Measurements from ENCODE around the gene SLC17A1.

SLC17A1 gene

DNA sequence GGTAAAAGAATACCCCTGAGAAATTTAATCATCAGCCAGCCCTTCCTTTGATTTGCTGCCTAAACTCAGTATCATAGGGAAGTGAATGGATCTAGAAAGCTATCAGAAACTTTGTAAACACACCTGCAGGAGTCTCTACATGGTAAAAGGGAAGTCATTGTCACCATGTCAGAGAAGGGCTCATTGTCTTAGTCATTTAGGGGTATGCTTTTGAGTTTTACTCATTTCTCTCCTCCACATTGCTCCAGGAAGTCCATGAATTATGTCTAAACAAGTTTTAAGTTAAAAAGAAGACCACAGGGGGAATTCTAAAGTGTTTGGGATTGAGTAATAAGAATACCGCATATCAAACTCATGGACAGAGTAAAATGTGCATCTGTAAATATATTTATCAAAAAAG is 2.5 kb downstream of the SLC17A1 start:
- H3K27me3 ChIP-seq (ENCODE audit: control insufficient read depth in 1 of 2, insufficient read depth in 2 of 2, low read length in 2 of 2), result no peaks in the 10 kb centered on the region
- H3K9ac ChIP-seq (ENCODE audit: low read length), result no peak overlapping the region
- no peak overlapping the region for H3K27ac ChIP-seq (ENCODE audit: low read depth, low read length)
- H3K4me3 ChIP-seq (ENCODE audit: low read depth in 1 of 2, low read length in 2 of 2), result no peak overlapping the region
- no peaks in the 10 kb centered on the region for H3K36me3 ChIP-seq (ENCODE audit: insufficient read depth, low read length)
- no peaks in the 10 kb centered on the region for H3K4me1 ChIP-seq (ENCODE audit: insufficient read depth, low read length)
- H3K9me3 ChIP-seq (ENCODE audit: low read length), result no peaks in the 10 kb centered on the region

GRCh38 chr6:25821341-25821740 is 10.5 kb downstream of the SLC17A1 start:
- H3K36me3 ChIP-seq (ENCODE audit: insufficient read depth, low read length), result no peaks in the 10 kb centered on the region
- no peaks in the 10 kb centered on the region for H3K27me3 ChIP-seq (ENCODE audit: control insufficient read depth in 1 of 2, insufficient read depth in 2 of 2, low read length in 2 of 2)
- H3K27ac ChIP-seq (ENCODE audit: low read depth, low read length), result no peak overlapping the region
- H3K4me1 ChIP-seq (ENCODE audit: insufficient read depth, low read length), result no peaks in the 10 kb centered on the region
- no peaks in the 10 kb centered on the region for H3K9me3 ChIP-seq (ENCODE audit: low read length)
- H3K9ac ChIP-seq (ENCODE audit: low read length), result no peak overlapping the region
- no peak overlapping the region for H3K4me3 ChIP-seq (ENCODE audit: low read depth in 1 of 2, low read length in 2 of 2)

- no peak overlapping the region for H3K27ac ChIP-seq (ENCODE audit: low read depth, low read length)
- H3K4me1 ChIP-seq (ENCODE audit: insufficient read depth, low read length), result no peaks in the 10 kb centered on the region
- no peak overlapping the region for H3K4me3 ChIP-seq (ENCODE audit: low read depth in 1 of 2, low read length in 2 of 2)
- H3K27me3 ChIP-seq (ENCODE audit: control insufficient read depth in 1 of 2, insufficient read depth in 2 of 2, low read length in 2 of 2), result no peaks in the 10 kb centered on the region
- H3K9ac ChIP-seq (ENCODE audit: low read length), result no peak overlapping the region
- no peaks in the 10 kb centered on the region for H3K9me3 ChIP-seq (ENCODE audit: low read length)
- no peaks in the 10 kb centered on the region for H3K36me3 ChIP-seq (ENCODE audit: insufficient read depth, low read length)
These were observed 15.6 kb downstream of the SLC17A1 start for GRCh38 chr6:25816252-25816651.

- H3K4me1 ChIP-seq (ENCODE audit: insufficient read depth, low read length), result no peaks in the 10 kb centered on the region
- H3K27me3 ChIP-seq (ENCODE audit: control insufficient read depth in 1 of 2, insufficient read depth in 2 of 2, low read length in 2 of 2), result no peaks in the 10 kb centered on the region
- H3K36me3 ChIP-seq (ENCODE audit: insufficient read depth, low read length), result no peaks in the 10 kb centered on the region
- no peak overlapping the region for H3K9ac ChIP-seq (ENCODE audit: low read length)
- H3K4me3 ChIP-seq (ENCODE audit: low read depth in 1 of 2, low read length in 2 of 2), result no peak overlapping the region
- H3K9me3 ChIP-seq (ENCODE audit: low read length), result no peaks in the 10 kb centered on the region
- no peak overlapping the region for H3K27ac ChIP-seq (ENCODE audit: low read depth, low read length)
These were observed 16.7 kb downstream of the SLC17A1 start for GRCh38 chr6:25815194-25815593.

GRCh38 chr6:25804804-25805203 is 27.0 kb downstream of the SLC17A1 start:
- no peaks in the 10 kb centered on the region for H3K36me3 ChIP-seq (ENCODE audit: insufficient read depth, low read length)
- no peaks in the 10 kb centered on the region for H3K27me3 ChIP-seq (ENCODE audit: control insufficient read depth in 1 of 2, insufficient read depth in 2 of 2, low read length in 2 of 2)
- no peak overlapping the region for H3K27ac ChIP-seq (ENCODE audit: low read depth, low read length)
- H3K4me1 ChIP-seq (ENCODE audit: insufficient read depth, low read length), result no peaks in the 10 kb centered on the region
- no peak overlapping the region for H3K4me3 ChIP-seq (ENCODE audit: low read depth in 1 of 2, low read length in 2 of 2)
- H3K9me3 ChIP-seq (ENCODE audit: low read length), result no peaks in the 10 kb centered on the region
- H3K9ac ChIP-seq (ENCODE audit: low read length), result no peak overlapping the region

DNA sequence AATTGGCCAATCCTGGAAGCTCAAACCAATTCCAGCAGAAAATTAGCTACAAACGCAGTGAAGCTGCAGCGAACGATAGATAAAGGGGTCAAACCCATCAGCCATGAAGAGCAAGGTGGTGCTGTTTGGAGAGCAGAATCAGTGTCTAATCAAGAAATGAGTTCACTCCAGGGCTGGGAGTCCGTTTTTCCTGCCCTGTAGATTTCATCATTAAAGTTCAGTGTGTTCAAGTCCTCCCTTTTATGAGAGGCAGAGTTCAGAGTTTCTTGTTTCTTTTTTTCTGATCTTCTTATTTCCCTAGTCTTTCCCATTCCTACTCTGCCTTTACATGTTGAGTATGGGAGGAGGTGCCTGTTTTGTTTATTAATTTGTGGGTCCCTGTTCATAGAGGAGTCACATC is 30.4 kb downstream of the SLC17A1 start:
- Histone ChIP-seq H3K27me3 (ENCODE audit: control insufficient read depth in 1 of 2, insufficient read depth in 2 of 2, low read length in 2 of 2) (no peaks in the 10 kb centered on the region), H3K9me3 (ENCODE audit: low read length) (no peaks in the 10 kb centered on the region), H3K4me3 (ENCODE audit: low read depth in 1 of 2, low read length in 2 of 2) (no peak overlapping the region), H3K4me1 (ENCODE audit: insufficient read depth, low read length) (no peaks in the 10 kb centered on the region), H3K27ac (ENCODE audit: low read depth, low read length) (no peak overlapping the region), H3K9ac (ENCODE audit: low read length) (no peak overlapping the region), H3K36me3 (ENCODE audit: insufficient read depth, low read length) (no peaks in the 10 kb centered on the region)

GRCh38 chr6:25794784-25795183 is 37.1 kb downstream of the SLC17A1 start:
- Histone ChIP-seq H3K27me3 (ENCODE audit: control insufficient read depth in 1 of 2, insufficient read depth in 2 of 2, low read length in 2 of 2) (no peaks in the 10 kb centered on the region), H3K27ac (ENCODE audit: low read depth, low read length) (no peak overlapping the region), H3K36me3 (ENCODE audit: insufficient read depth, low read length) (no peaks in the 10 kb centered on the region), H3K4me1 (ENCODE audit: insufficient read depth, low read length) (no peaks in the 10 kb centered on the region), H3K9me3 (ENCODE audit: low read length) (no peaks in the 10 kb centered on the region), H3K9ac (ENCODE audit: low read length) (no peak overlapping the region), H3K4me3 (ENCODE audit: low read depth in 1 of 2, low read length in 2 of 2) (no peak overlapping the region)

- Histone ChIP-seq H3K27ac (ENCODE audit: low read depth, low read length) (no peak overlapping the region), H3K9ac (ENCODE audit: low read length) (no peak overlapping the region), H3K9me3 (ENCODE audit: low read length) (no peaks in the 10 kb centered on the region), H3K4me3 (ENCODE audit: low read depth in 1 of 2, low read length in 2 of 2) (no peak overlapping the region), H3K4me1 (ENCODE audit: insufficient read depth, low read length) (no peaks in the 10 kb centered on the region), H3K36me3 (ENCODE audit: insufficient read depth, low read length) (no peaks in the 10 kb centered on the region), H3K27me3 (ENCODE audit: control insufficient read depth in 1 of 2, insufficient read depth in 2 of 2, low read length in 2 of 2) (no peaks in the 10 kb centered on the region)
These were observed 37.9 kb downstream of the SLC17A1 start for GRCh38 chr6:25793970-25794369.

GRCh38 chr6:25792016-25792415 is 39.8 kb downstream of the SLC17A1 start:
- Histone ChIP-seq H3K9me3 (ENCODE audit: low read length) (no peaks in the 10 kb centered on the region), H3K27ac (ENCODE audit: low read depth, low read length) (no peak overlapping the region), H3K27me3 (ENCODE audit: control insufficient read depth in 1 of 2, insufficient read depth in 2 of 2, low read length in 2 of 2) (no peaks in the 10 kb centered on the region), H3K36me3 (ENCODE audit: insufficient read depth, low read length) (no peaks in the 10 kb centered on the region), H3K4me3 (ENCODE audit: low read depth in 1 of 2, low read length in 2 of 2) (no peak overlapping the region), H3K9ac (ENCODE audit: low read length) (no peak overlapping the region), H3K4me1 (ENCODE audit: insufficient read depth, low read length) (no peaks in the 10 kb centered on the region)

DNA sequence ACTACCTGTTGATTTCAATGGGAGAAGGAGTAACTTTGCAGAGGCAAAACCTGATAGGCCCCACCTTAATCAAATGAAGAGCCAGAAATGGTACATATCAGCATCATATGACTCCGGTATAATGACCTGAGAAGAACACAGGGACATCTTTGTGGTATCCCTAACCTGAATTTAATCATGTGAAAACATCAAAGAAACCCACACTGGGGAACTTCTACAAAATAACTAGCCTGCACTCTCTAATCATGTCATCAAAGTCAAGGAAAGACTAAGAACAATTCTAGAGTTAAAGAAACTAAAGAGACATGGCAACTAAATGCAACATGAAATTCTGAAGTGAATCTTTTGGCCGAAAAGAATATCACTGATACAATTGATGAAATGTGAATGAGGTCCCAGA is 42.4 kb downstream of the SLC17A1 start:
- H3K9me3 ChIP-seq (ENCODE audit: low read length), result no peaks in the 10 kb centered on the region
- H3K27ac ChIP-seq (ENCODE audit: low read depth, low read length), result no peak overlapping the region
- H3K4me1 ChIP-seq (ENCODE audit: insufficient read depth, low read length), result no peaks in the 10 kb centered on the region
- H3K36me3 ChIP-seq (ENCODE audit: insufficient read depth, low read length), result no peaks in the 10 kb centered on the region
- H3K9ac ChIP-seq (ENCODE audit: low read length), result no peak overlapping the region
- H3K27me3 ChIP-seq (ENCODE audit: control insufficient read depth in 1 of 2, insufficient read depth in 2 of 2, low read length in 2 of 2), result no peaks in the 10 kb centered on the region
- no peak overlapping the region for H3K4me3 ChIP-seq (ENCODE audit: low read depth in 1 of 2, low read length in 2 of 2)

- H3K9ac ChIP-seq (ENCODE audit: low read length), result no peak overlapping the region
These were observed 43.4 kb downstream of the SLC17A1 start for GRCh38 chr6:25788305-25788922.

GRCh38 chr6:25787428-25787827 is 44.4 kb downstream of the SLC17A1 start:
- Histone ChIP-seq H3K9ac (ENCODE audit: low read length) (no peak overlapping the region), H3K27ac (ENCODE audit: low read depth, low read length) (no peak overlapping the region), H3K4me3 (ENCODE audit: low read depth in 1 of 2, low read length in 2 of 2) (no peak overlapping the region)

More at GRCh38 chr6:25788305-25788922, 43.4 kb downstream of the SLC17A1 start:
- Histone ChIP-seq H3K27me3 (ENCODE audit: control insufficient read depth in 1 of 2, insufficient read depth in 2 of 2, low read length in 2 of 2) (no peaks in the 10 kb centered on the region), H3K9me3 (ENCODE audit: low read length) (no peaks in the 10 kb centered on the region), H3K4me3 (ENCODE audit: low read depth in 1 of 2, low read length in 2 of 2) (no peak overlapping the region), H3K27ac (ENCODE audit: low read depth, low read length) (no peak overlapping the region), H3K36me3 (ENCODE audit: insufficient read depth, low read length) (no peaks in the 10 kb centered on the region), H3K4me1 (ENCODE audit: insufficient read depth, low read length) (no peaks in the 10 kb centered on the region)

More at GRCh38 chr6:25787428-25787827, 44.4 kb downstream of the SLC17A1 start:
- no peaks in the 10 kb centered on the region for H3K36me3 ChIP-seq (ENCODE audit: insufficient read depth, low read length)
- no peaks in the 10 kb centered on the region for H3K27me3 ChIP-seq (ENCODE audit: control insufficient read depth in 1 of 2, insufficient read depth in 2 of 2, low read length in 2 of 2)
- H3K4me1 ChIP-seq (ENCODE audit: insufficient read depth, low read length), result no peaks in the 10 kb centered on the region
- H3K9me3 ChIP-seq (ENCODE audit: low read length), result no peaks in the 10 kb centered on the region
